ENCODE results near the gene DRD2. TPM values are rescaled to one million over a fixed set of nuclear protein-coding genes. Genes with fewer than 3 reads are reported as not detected.
A peak's percentile ranks its signal among the peaks of the same experiment; 100 is the strongest.

DRD2 gene
- total and polyA plus RNA-seq, 3 experiments from 2014 or later, result not detected

DNA sequence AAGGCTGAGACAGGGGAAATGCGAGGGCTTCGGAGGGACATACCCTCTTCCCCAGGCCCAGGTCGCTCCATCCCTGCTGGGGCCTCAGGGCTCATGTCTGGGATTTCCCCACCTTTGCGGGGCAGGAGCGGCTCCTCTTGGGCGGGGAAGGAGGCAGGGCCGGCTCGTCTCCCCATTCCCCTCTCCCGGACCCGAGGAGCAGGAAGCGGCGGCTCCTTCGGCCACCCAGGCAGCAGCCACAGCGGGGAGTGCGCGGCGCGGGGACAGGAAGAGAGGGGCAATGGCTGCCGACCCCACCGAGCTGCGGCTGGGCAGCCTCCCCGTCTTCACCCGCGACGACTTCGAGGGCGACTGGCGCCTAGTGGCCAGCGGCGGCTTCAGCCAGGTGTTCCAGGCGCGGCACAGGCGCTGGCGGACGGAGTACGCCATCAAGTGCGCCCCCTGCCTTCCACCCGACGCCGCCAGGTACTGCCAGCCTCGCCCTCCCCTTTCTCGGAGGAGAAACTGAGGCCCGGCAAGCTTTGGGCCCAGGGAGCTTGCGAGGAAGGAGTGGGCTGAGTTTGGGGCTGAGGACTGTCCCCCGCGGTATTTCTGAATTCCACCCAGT lies 87.5 kb downstream of the DRD2 start, which contains the start of gene ANKK1:
TSS of gene ANKK1 (plus strand) at position 175 of the 607 bp plus-strand sequence. CDS start at position 281, 106 bp downstream.
- no peaks in the 10 kb centered on the region for H3K4me1 ChIP-seq (ENCODE audit: insufficient read depth, low read length)
- Mint-ChIP-seq H3K4me3 (no peak within 1 kb of the TSS), H3K27ac (peak within 1 kb of the TSS in 1 of 8 donors; percentile 34), H3K27me3 (no peaks in the 10 kb centered on the region), H3K9me3 (no peaks in the 10 kb centered on the region), H3K4me1 (no peaks in the 10 kb centered on the region), H3K36me3 (peaks cover 0 to 16% (median 0%) of the 10 kb centered on the region in 3 donors)
- ChIA-PET CTCF (no interaction called here), POLR2A (no interaction called here)
- DNase-seq, result no peak
- H3K4me3 ChIP-seq (ENCODE audit: low read length), result no peak within 1 kb of the TSS
- no peaks in the 10 kb centered on the region for H3K27me3 ChIP-seq (ENCODE audit: insufficient read depth, low read length, poor library complexity, severe bottlenecking)
- no peak within 1 kb of the TSS for H3K27ac ChIP-seq (ENCODE audit: low read depth, low read length)
- no peaks in the 10 kb centered on the region for H3K9me3 ChIP-seq (ENCODE audit: low read length)
- H3K36me3 ChIP-seq (ENCODE audit: insufficient read depth, low read length), result no peaks in the 10 kb centered on the region

GRCh38 chr11:113386866-113387265 lies 88.3 kb downstream of the DRD2 start:
- DNase-seq, result no peak
- H3K27me3 Mint-ChIP-seq, result no peaks in the 10 kb centered on the region
- POLR2A ChIA-PET, result no interaction called here
- no peak overlapping the region for H3K4me3 ChIP-seq (ENCODE audit: low read length)
- H3K27ac Mint-ChIP-seq, result peak overlapping the region in 1 of 8 donors; percentile 34
- no peaks in the 10 kb centered on the region for H3K4me1 Mint-ChIP-seq
- H3K9me3 ChIP-seq (ENCODE audit: low read length), result no peaks in the 10 kb centered on the region
- no peaks in the 10 kb centered on the region for H3K36me3 ChIP-seq (ENCODE audit: insufficient read depth, low read length)
- no peak overlapping the region for H3K27ac ChIP-seq (ENCODE audit: low read depth, low read length)
- H3K36me3 Mint-ChIP-seq, result peaks cover 0 to 19% (median 0%) of the 10 kb centered on the region in 3 donors
- CTCF ChIA-PET, result no interaction called here
- no peak overlapping the region for H3K4me3 Mint-ChIP-seq
- H3K4me1 ChIP-seq (ENCODE audit: insufficient read depth, low read length), result no peaks in the 10 kb centered on the region
- H3K27me3 ChIP-seq (ENCODE audit: insufficient read depth, low read length, poor library complexity, severe bottlenecking), result no peaks in the 10 kb centered on the region
- no peaks in the 10 kb centered on the region for H3K9me3 Mint-ChIP-seq

DNA sequence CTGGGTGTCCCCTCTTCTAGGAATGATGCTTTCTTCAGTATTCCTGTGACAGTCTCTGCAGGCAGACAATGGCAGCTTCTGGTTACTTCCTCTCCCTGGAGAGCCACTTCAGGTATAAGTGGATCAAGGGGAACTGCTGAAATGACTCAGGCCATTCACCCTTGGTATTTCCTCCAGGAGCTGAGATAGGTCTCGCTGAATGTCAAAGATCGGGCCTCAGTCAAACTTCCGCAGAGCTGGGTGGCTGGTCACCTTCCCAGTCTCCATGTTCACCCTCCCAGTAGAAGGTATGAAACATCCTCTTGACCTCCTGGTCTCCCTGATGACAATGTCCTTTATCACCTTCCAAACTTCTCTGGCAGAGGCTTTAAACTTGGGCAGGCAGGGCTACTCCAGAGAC lies 89.4 kb downstream of the DRD2 start:
- no peak overlapping the region for H3K27ac Mint-ChIP-seq
- no peaks in the 10 kb centered on the region for H3K27me3 ChIP-seq (ENCODE audit: insufficient read depth, low read length, poor library complexity, severe bottlenecking)
- H3K4me3 Mint-ChIP-seq, result no peak overlapping the region
- CTCF ChIA-PET, result no interaction called here
- no peaks in the 10 kb centered on the region for H3K27me3 Mint-ChIP-seq
- no peaks in the 10 kb centered on the region for H3K36me3 ChIP-seq (ENCODE audit: insufficient read depth, low read length)
- no peak overlapping the region for H3K27ac ChIP-seq (ENCODE audit: low read depth, low read length)
- H3K36me3 Mint-ChIP-seq, result peaks cover 0 to 22% (median 0%) of the 10 kb centered on the region in 3 donors
- H3K4me1 Mint-ChIP-seq, result no peaks in the 10 kb centered on the region
- H3K4me3 ChIP-seq (ENCODE audit: low read length), result no peak overlapping the region
- no peaks in the 10 kb centered on the region for H3K4me1 ChIP-seq (ENCODE audit: insufficient read depth, low read length)
- no peaks in the 10 kb centered on the region for H3K9me3 ChIP-seq (ENCODE audit: low read length)
- no peaks in the 10 kb centered on the region for H3K9me3 Mint-ChIP-seq
- POLR2A ChIA-PET, result no interaction called here
- no peak for DNase-seq

DNA sequence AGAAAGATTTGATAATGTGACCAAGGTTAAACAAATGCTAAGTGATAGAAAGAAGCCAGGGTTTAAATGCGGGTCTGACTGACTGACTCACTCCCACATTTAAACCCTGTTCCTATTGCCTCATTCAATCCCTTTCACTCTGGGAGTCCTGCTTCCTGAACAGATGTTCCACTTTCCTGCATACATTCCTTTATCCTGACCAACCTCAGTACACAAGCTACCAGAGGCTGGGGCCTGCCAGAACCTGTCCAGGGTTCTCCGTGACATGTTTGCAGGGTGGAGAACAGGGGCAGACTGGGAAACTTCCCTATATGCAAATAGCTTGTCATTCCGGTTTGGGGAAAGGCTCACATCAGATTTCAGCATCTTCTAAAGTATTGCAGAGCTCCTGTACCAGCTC lies 90.6 kb downstream of the DRD2 start:
- H3K27ac Mint-ChIP-seq, result no peak overlapping the region
- no peak overlapping the region for H3K4me3 Mint-ChIP-seq
- DNase-seq, result no peak
- H3K27me3 Mint-ChIP-seq, result no peaks in the 10 kb centered on the region
- H3K36me3 Mint-ChIP-seq, result peaks cover 8 to 32% (median 9%) of the 10 kb centered on the region in 3 donors
- H3K9me3 ChIP-seq (ENCODE audit: low read length), result no peaks in the 10 kb centered on the region
- no peak overlapping the region for H3K4me3 ChIP-seq (ENCODE audit: low read length)
- no peak overlapping the region for H3K27ac ChIP-seq (ENCODE audit: low read depth, low read length)
- H3K4me1 ChIP-seq (ENCODE audit: insufficient read depth, low read length), result no peaks in the 10 kb centered on the region
- POLR2A ChIA-PET, result no interaction called here
- H3K27me3 ChIP-seq (ENCODE audit: insufficient read depth, low read length, poor library complexity, severe bottlenecking), result no peaks in the 10 kb centered on the region
- CTCF ChIA-PET, result interaction anchor here (1.4 kb wide), 1 partner anchor 12 kb away, joined by 3 read pairs; no protein-coding TSS in a partner anchor
- H3K4me1 Mint-ChIP-seq, result no peaks in the 10 kb centered on the region
- no peaks in the 10 kb centered on the region for H3K36me3 ChIP-seq (ENCODE audit: insufficient read depth, low read length)
- no peaks in the 10 kb centered on the region for H3K9me3 Mint-ChIP-seq

DNA sequence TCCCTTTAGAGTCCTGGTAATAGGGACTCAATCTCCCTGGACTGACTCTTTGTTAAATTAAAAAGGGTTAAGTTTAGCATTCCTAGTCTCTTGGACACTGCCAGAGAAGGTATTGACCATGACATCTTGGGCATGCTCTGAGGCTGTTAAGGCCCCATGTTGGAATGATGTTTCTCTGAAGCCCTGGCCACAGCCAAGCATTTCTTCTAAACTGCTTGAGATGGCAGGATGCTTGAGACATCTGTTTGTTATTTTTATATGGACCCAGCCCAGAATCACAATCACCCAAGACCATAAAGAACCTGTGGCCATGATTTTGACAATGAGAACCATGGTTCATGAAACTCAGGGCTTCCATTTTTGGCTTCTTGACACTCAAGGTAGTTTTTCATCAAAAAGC lies 93.1 kb downstream of the DRD2 start:
- no peak overlapping the region for H3K27ac ChIP-seq (ENCODE audit: low read depth, low read length)
- no peak overlapping the region for H3K4me3 ChIP-seq (ENCODE audit: low read length)
- H3K27ac Mint-ChIP-seq, result no peak overlapping the region
- no peaks in the 10 kb centered on the region for H3K4me1 Mint-ChIP-seq
- ChIA-PET POLR2A (no interaction called here), CTCF (no interaction called here)
- no peaks in the 10 kb centered on the region for H3K36me3 ChIP-seq (ENCODE audit: insufficient read depth, low read length)
- no peaks in the 10 kb centered on the region for H3K4me1 ChIP-seq (ENCODE audit: insufficient read depth, low read length)
- no peaks in the 10 kb centered on the region for H3K9me3 Mint-ChIP-seq
- H3K27me3 ChIP-seq (ENCODE audit: insufficient read depth, low read length, poor library complexity, severe bottlenecking), result no peaks in the 10 kb centered on the region
- DNase-seq, result no peak
- no peak overlapping the region for H3K4me3 Mint-ChIP-seq
- no peaks in the 10 kb centered on the region for H3K9me3 ChIP-seq (ENCODE audit: low read length)
- H3K36me3 Mint-ChIP-seq, result peaks cover 8 to 42% (median 24%) of the 10 kb centered on the region in 3 donors
- no peaks in the 10 kb centered on the region for H3K27me3 Mint-ChIP-seq

GRCh38 chr11:113378692-113379091 lies 96.5 kb downstream of the DRD2 start:
- no peaks in the 10 kb centered on the region for H3K27me3 ChIP-seq (ENCODE audit: insufficient read depth, low read length, poor library complexity, severe bottlenecking)
- no peak for DNase-seq
- Mint-ChIP-seq H3K36me3 (peaks cover 14 to 42% (median 24%) of the 10 kb centered on the region in 3 donors), H3K4me1 (no peaks in the 10 kb centered on the region), H3K27me3 (peaks cover 0 to 1% of the 10 kb centered on the region in 2 donors), H3K4me3 (no peak overlapping the region), H3K9me3 (no peaks in the 10 kb centered on the region), H3K27ac (no peak overlapping the region)
- H3K4me1 ChIP-seq (ENCODE audit: insufficient read depth, low read length), result no peaks in the 10 kb centered on the region
- H3K27ac ChIP-seq (ENCODE audit: low read depth, low read length), result no peak overlapping the region
- ChIA-PET POLR2A (no interaction called here), CTCF (no interaction called here)
- no peaks in the 10 kb centered on the region for H3K36me3 ChIP-seq (ENCODE audit: insufficient read depth, low read length)
- no peaks in the 10 kb centered on the region for H3K9me3 ChIP-seq (ENCODE audit: low read length)
- no peak overlapping the region for H3K4me3 ChIP-seq (ENCODE audit: low read length)

- Mint-ChIP-seq H3K9me3 (no peaks in the 10 kb centered on the region), H3K36me3 (peaks cover 18 to 44% (median 24%) of the 10 kb centered on the region in 3 donors), H3K4me3 (no peak overlapping the region), H3K4me1 (no peaks in the 10 kb centered on the region), H3K27me3 (peaks cover 0 to 1% of the 10 kb centered on the region in 2 donors), H3K27ac (no peak overlapping the region)
- POLR2A ChIA-PET, result no interaction called here
- no peaks in the 10 kb centered on the region for H3K4me1 ChIP-seq (ENCODE audit: insufficient read depth, low read length)
- no peak overlapping the region for H3K4me3 ChIP-seq (ENCODE audit: low read length)
- DNase-seq, result no peak
- H3K36me3 ChIP-seq (ENCODE audit: insufficient read depth, low read length), result no peaks in the 10 kb centered on the region
- CTCF ChIA-PET, result interaction anchor here (0.8 kb wide), 1 partner anchor 16 kb away, joined by 3 read pairs; no protein-coding TSS in a partner anchor
- H3K9me3 ChIP-seq (ENCODE audit: low read length), result no peaks in the 10 kb centered on the region
- H3K27me3 ChIP-seq (ENCODE audit: insufficient read depth, low read length, poor library complexity, severe bottlenecking), result no peaks in the 10 kb centered on the region
- no peak overlapping the region for H3K27ac ChIP-seq (ENCODE audit: low read depth, low read length)
Observed at GRCh38 chr11:113377681-113378412, 97.4 kb downstream of the DRD2 start.

- POLR2A ChIA-PET, result no interaction called here
- Mint-ChIP-seq H3K36me3 (peaks cover 18 to 50% (median 24%) of the 10 kb centered on the region in 3 donors), H3K4me1 (no peaks in the 10 kb centered on the region), H3K4me3 (no peak overlapping the region), H3K27me3 (peaks cover 0 to 1% of the 10 kb centered on the region in 2 donors), H3K27ac (no peak overlapping the region), H3K9me3 (no peaks in the 10 kb centered on the region)
- CTCF ChIA-PET, result no interaction called here
- DNase-seq, result no peak
- no peaks in the 10 kb centered on the region for H3K27me3 ChIP-seq (ENCODE audit: insufficient read depth, low read length, poor library complexity, severe bottlenecking)
- H3K9me3 ChIP-seq (ENCODE audit: low read length), result no peaks in the 10 kb centered on the region
- H3K36me3 ChIP-seq (ENCODE audit: insufficient read depth, low read length), result no peaks in the 10 kb centered on the region
- H3K27ac ChIP-seq (ENCODE audit: low read depth, low read length), result no peak overlapping the region
- no peak overlapping the region for H3K4me3 ChIP-seq (ENCODE audit: low read length)
- H3K4me1 ChIP-seq (ENCODE audit: insufficient read depth, low read length), result no peaks in the 10 kb centered on the region
Observed at GRCh38 chr11:113376156-113376555, 99.0 kb downstream of the DRD2 start.

All from CD8-positive, alpha-beta memory T cell (primary cell).